ENCODE results near the gene KCNQ5.

DNA sequence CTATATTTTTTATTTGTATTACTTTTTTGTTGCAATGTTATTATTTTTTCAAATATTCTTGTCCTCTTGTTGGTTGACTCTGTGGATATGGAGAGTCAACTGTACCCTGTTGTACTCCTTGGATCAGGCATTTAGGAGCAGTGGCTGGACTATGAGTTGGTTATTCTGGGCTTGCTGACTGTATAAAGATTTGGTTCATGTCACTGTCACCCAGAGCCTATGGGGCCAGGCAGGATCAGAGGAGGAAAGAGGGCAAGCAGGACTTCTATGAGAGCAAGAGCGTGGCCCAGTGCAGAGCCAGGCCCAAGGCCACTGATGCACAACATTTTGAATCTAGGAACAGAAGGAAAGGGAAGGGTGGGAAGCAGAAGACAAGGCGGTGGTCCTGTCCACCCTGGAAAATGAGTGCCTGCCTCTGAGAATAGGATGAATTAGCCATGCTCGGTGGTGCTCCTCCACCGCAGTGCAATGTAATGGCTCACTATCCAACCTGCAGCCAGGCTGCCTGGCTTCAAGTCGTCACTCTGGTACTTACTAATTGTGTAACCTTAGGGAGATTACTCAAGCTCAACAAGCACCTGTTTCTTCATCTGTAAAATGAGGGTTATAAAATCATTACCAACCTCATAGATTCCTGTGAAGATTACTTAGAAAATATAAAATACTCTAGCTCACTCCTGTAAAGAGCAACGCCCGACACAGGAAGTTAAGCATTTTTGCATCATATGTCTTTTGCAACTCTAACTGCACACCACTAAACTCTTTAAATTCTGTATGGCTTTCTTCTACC lies 192.1 kb downstream of the KCNQ5 start:
- TF ChIP-seq CTCF (IDR thresholded peaks at IDR 0.05; ENCODE audit: low read depth, low read length, poor library complexity, severe bottlenecking) (no peak), EZH2phosphoT487 (IDR thresholded peaks at IDR 0.05; ENCODE audit: borderline replicate concordance, low read length) (no peak)

Measured in DOHH2 (cell line).